GM18505 (cell line): Measurements from ENCODE around the gene POU4F1.

Experiments
- ATAC-seq: cut with Tn5 transposase; IDR thresholded peaks from one replicate; pipeline ENCODE4 v1.9.1; 2021; ENCODE audit not compliant: unreplicated experiment
- POLR2A ChIP-seq: IDR thresholded peaks from 4 replicates; pipeline ENCODE4 v1.6.1; 2011; ENCODE audit warnings: borderline replicate concordance; ENCODE audit not compliant: insufficient read depth, insufficient read length; ENCODE audit errors: extremely low read depth

The POU4F1 gene

DNA sequence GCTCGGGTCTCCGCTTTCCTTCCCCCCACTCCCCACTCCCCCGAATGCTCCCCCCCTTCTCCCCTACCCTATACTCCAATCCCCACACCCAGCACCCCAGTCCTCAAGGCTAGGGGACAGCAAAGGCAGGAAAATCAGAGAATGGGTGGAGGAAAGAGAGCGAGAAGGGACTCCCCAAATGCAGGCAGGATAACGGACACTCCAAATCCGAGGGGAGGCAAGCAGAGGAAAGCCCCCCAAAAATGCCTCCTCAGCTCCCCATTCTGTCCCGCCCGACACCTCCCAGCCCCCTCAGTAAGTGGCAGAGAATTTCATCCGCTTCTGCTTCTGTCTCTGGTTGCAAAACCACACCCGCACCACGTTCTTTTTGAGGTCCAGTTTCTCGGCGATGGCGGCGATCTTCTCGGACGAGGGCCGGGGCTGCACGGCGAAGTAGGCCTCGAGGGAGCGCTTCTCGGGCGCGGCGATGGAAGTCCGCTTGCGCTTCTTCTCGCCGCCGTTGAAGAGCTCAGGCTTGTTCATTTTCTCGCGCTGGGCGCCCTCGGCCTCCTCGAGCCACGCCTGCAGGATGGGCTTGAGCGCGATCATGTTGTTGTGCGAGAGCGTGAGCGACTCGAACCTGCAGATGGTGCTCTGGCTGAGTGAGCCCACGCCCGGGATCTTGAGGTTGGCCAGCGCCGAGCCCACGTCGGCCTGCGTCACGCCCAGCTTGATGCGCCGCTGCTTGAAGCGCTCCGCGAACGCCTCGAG, 2.1 kb downstream of the POU4F1 start:
- ATAC-seq, result no peak
- no peak for TF ChIP-seq POLR2A

DNA sequence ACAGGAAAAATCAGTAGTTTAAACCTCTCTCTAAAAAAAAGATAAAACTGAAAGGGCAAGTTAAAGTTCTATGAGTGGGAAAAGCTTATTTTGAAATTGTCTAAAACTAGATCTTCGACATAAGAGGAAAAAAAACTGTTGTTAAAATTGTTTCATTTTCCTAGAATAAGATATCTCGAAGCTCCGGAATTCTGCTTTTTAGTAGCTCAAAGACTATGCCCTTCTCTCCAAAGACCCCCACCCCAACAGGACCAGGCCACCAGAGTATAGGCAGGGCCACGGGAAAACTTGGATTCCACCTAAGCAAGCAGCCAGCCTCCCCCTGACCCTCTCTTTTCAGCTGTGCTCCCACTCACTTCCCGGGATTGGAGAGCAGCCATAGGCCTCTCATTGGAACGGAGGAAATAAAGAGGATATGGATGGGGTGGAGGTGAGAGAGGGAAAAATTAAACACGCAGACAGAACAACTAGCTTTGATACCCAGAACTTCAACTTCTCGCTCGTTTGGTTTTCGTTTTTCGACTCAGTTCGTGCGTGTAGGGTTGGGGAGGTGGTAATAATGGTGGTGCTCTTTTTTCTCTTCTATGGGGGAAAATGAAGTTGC, 3.0 kb downstream of the POU4F1 start:
- no peak for TF ChIP-seq POLR2A

DNA sequence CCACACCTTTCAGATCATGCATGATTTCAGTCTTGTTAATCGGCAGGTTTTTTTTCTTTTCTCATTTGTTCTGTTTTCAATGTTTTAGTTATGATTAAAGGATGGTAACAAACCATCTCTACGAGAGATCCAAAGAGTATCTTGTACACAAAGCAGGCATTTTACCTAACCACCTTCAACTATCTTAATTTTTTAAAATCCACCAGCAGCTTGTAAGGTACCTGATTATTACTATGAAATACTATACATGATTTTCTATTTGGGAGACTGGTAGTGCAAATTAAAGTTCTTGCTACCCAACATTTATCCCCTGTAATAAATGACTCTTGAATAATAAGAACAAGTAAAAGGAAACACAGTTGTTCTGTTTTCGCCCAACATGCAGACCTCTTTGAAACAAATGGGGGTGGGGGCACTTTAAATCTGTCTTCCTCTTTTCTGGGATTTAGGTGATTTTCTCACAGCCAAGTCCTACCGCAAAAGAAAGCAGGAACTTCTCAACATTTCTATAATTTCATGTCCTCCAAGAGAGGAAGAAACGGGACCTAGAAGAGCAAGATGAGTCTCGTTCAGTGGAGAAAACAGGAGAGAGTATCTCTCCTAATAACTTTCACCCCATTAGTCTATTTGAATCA, 3.6 kb downstream of the POU4F1 start:
- TF ChIP-seq POLR2A, result no peak

More for the DNA sequence above, 3.0 kb downstream of the POU4F1 start:
- ATAC-seq, result no peak

DNA sequence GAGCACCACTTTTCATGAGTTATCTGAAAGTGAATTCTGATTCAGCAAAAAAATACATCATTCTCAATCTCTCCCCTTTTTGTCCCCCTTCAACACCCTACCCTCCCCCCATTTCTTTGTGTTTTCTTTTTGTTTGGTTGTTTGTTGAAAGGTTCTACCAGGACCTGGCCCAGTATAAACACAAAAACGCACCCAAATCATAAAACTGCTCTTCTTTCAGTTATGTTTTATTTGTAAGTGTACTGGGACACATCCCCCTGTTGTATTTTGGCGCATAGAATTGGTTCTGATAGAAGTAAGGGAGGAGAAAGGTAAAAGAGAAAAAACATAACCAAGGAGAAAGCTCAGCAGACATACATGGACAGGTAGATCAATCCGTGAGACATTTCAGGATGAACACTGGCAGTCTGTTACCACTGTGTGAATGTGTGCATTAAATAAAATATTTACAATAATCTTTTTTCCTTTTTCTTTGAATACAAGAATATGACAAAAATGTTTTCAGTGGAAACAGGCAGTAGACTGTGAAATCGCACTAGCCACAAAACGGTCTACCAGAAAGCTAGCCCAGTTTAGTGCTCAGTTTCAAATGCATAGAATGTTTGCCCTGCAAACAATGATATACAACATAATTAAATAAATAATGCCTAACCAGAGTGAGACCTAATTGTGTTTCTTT, 4.2 kb downstream of the POU4F1 start:
- ATAC-seq, result no peak
- TF ChIP-seq POLR2A, result no peak

More for the DNA sequence above, 3.6 kb downstream of the POU4F1 start:
- no peak for ATAC-seq

DNA sequence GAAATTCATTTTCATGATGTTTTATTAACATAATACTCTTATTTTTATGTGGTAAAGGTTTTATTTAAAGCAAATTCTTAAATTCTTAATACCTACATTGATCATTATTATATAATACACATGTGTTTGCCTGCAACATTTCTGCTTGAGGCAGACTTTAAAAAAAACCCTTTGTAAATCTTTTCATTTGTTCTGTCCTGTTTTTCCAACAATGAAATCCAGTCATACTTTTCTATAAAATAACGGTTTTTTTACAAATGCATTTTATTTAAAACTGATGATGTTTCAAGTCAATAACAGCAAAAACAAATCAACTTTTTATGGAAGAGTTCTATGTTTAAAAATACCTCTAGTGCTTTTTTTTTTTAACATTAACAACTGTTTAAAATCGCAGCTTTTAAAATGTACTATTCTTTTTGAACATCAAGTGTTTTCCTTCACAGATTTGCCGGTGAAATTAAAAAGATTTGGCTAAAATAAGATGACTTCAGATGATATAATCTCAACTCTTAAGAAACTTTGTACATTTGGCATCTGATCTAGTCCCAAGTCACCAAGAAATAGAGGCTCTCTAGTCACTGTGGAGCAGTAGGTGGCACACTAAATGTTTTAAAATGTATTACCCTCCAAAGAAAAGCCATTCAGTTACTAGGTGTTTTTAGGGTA, 5.1 kb downstream of the POU4F1 start:
- TF ChIP-seq POLR2A, result no peak
- ATAC-seq, result no peak

DNA sequence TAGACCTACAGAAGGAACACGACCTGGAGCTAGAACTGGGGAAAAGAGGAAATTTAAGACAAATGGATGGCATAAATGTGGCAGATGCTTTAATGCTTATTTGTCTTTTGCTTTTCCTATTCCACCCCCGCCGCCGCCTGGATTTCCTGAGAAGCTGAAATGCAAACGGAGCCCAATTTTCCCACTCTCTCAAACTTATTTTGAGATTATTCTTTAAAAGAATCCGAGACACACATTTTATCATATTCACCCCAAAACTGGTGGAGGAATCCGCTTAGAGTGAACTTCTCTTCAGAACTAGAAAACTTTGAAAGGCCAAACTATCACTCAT, 5.8 kb downstream of the POU4F1 start:
- TF ChIP-seq POLR2A, result no peak
- ATAC-seq, result no peak

DNA sequence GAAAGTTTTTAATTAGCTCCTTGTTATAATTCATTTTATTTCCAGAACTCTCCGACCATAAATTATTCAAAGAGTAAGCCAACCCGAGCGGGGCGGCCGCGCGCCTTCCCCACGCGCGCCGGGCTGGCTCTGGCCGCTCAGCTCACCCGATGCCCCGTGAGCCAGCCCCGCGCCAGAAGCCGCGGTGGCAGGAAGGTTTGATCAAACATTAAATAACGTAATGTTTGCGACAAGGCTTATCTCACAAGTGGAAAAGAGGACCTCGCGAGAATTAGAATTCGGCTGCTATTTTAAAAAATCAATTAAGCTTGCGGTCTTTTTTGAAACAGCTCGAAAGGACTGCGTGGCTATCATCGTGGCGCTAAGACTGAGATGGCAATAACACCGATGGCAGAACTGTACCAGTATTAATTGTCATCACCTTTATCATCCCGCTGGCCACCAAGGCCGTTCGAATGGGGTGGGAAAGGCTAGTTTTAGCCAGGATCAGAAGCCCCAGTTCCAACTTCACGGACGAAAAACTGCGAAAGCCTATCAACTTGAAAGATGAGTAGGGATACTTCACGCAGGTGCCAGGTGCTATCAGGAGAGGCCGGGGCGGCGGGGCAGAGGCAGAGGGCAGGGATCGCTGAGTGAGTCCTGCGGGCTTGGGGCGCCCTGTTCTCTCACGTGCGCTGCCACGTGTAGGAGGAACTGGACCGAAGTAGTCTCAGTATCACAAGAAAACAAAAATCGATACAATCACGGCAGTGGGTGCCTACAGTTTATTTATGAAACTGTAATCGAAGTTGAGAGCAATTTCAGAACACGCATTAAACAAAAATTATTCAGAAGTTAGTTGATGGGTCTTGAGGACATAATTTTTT, 6.4 kb downstream of the POU4F1 start:
- ATAC-seq, result no peak
- TF ChIP-seq POLR2A, result no peak

DNA sequence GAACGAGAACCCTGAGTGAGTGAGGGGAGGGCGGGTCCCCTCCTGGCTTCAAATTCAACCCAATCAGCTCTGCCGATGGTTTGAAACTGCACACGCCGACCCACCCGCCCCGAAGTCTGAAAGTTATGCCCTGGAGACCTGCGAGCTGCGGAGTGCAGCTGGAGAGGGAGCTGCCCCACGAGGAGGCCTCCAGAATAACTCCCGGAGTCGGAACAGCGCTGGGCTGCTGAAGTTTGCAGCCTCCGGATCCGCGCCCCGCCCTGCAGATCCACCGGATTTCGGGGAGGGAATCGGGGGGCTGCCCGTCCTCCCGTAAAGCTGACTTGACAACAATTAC, 7.0 kb downstream of the POU4F1 start:
- TF ChIP-seq POLR2A, result no peak
- no peak for ATAC-seq

DNA sequence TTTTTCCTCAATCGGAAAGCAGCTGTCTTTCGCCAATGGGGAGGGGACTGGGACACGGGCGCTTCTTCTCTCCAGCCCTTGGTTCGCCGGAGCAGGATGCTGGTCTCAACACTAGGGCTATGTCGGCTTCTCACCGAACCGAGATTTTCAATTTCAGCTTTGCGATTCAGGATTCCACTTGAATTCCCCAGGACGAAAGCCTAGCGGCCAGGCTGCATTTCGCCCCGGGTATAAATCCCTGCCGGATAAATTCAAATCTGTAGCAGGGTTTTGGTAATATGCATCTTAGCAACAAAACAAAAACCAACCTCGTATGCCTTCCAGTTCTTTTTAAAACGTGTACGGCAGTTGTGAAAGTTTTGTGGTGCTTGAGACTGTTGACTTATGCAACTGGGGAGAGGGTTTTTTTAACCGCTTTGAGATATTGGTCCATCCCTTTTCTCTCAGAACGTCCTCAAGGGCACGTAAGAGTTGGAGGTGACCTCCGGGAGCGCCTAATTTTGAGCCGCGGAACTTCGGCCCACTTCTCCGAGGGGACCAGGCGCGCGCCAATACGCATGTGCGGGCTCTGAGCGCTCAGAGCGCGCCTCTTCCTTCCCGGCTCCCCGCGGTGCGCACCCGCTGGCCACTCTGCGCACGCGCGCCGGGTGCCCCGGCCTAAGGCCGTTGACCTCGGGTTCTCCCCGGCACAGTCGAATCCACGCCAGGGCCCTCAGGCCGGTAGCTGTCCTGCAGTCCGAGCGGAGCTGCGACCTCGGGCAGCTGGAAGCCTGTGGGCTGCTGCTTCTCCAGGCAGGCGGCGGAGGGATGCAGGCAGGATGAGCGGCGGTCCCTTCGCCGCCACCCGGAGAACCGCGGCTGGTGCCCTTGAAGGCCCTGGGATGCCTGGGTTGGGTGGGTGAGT, 7.6 kb downstream of the POU4F1 start:
- ATAC-seq, result no peak
- no peak for TF ChIP-seq POLR2A

DNA sequence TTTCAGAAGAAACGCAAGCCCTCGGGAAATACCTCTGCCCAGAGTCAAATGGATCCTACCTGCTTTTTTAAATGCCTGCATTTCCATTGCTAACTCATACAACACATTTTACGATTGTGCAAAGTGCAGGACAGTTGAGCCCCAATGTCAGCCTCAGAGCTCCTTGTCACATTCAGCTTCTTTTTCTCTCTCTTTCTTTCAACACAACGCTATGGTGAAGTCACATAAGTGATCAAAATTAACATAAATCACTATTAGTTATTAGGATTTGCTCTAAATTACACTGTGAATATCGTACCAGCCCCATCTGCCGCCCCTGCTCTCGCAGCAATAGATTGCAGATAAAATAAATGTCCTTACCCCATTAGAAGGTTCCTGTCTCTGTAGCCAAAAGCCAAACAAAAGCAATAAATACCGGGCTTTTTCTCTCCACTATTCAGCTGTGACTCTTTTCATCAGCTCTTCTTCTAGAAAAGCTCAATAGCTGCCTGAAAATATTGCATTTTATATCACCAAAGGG, 8.8 kb downstream of the POU4F1 start:
- no peak for ATAC-seq
- TF ChIP-seq POLR2A, result no peak

DNA sequence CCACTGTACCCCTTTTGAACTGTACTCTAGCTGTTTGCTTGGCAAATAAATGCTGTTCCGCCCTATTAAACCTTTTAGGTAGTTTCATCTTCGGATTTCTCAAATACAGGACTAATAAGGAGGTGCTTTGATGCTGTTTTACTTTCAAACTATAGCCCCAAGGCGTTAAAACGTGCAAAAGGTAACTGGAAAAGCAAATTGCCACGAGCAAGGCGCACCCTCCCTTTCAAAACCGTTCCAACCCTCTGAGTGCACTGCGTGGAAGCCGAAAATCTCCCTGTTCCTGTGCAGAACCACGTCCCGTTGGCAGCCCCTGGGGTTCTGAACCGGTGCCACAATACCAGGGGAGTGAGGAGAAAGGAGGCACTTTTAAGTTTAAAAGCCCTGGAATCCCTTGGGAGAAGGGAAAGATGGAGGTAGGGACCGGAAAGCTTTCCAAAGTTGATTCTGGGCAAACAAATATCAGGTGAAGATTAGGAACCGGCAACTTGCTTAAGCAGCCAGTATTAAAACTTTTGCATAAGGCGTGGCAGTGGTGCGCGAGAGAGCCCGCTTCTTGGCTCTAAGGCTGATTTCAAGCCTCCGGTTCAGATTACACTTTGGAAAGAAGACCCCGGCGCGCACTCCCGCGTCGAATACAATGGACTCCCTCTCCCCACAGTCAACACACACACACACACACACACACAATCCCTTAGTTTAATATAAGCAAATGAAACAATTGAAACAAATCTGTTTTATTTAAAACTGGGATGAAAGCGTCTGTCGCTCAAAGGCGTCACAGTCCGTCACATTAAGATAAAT, 9.5 kb downstream of the POU4F1 start:
- ATAC-seq, result no peak

More for the DNA sequence above, 9.5 kb downstream of the POU4F1 start:
- TF ChIP-seq POLR2A, result no peak
